Psoas muscle (tissue), 8 donors: ENCODE results near the gene PARP12. TPM values are rescaled to one million over a fixed set of nuclear protein-coding genes. Genes with fewer than 3 reads are reported as not detected.

Source experiments
- ATAC-seq, 4 donors: fragments of 200-7000 bp; cut with Tn5 transposase; one replicate each; pipeline ENCODE4 v1.9.1; 2020; ENCODE audit warnings: moderate library complexity in 3 of 4, mild to moderate bottlenecking in 2 of 4
- DNase-seq, 2 donors: peaks; one replicate each; pipeline ENCODE4 v3.0.0-alpha.2; 2020
- H3K27ac ChIP-seq: fragments of 200-600 bp; one replicate; pipeline ENCODE4 v1.8.0; 2022
- H3K27me3 ChIP-seq, 3 donors: fragments of 200-600 bp in 1 of 3; one replicate each; pipeline versions ENCODE4 v1.6.1 to v1.8.0; 2013 to 2022; ENCODE audit warnings: low read length in 2 of 3, mild to moderate bottlenecking in 2 of 3, moderate library complexity in 1 of 3; ENCODE audit not compliant: insufficient read depth in 3 of 3
- H3K36me3 ChIP-seq, 2 donors: fragments of 200-600 bp in 1 of 2; one replicate each; pipeline versions ENCODE4 v1.6.1 to v1.8.0; 2013 to 2022; ENCODE audit warnings: low read depth in 1 of 2, mild to moderate bottlenecking in 1 of 2, moderate library complexity in 1 of 2; ENCODE audit not compliant: insufficient read depth in 1 of 2
- H3K4me1 ChIP-seq: fragments of 200-600 bp; one replicate; pipeline ENCODE4 v1.8.0; 2022
- H3K4me3 ChIP-seq: fragments of 200-600 bp; one replicate; pipeline ENCODE4 v1.8.0; 2022; ENCODE audit warnings: mild to moderate bottlenecking
- H3K9me3 ChIP-seq: fragments of 200-600 bp; one replicate; pipeline ENCODE4 v1.8.0; 2022
- CTCF ChIP-seq: fragments of 200-600 bp; IDR thresholded peaks from one replicate; pipeline ENCODE4 v1.8.0; 2022; ENCODE audit warnings: antibody characterized with exemption
- WGBS, 3 donors: extraction: QIAGEN DNeasy Blood & Tissue Kit; methylation state at CpG; one replicate each; pipeline versions ENCODE4 v1.1.6 to v1.1.7; 2013; 5-methylcytosine and 5-hydroxymethylcytosine counted together
- intact Hi-C, 2 donors: fragments of 100-400 bp; cut with DNase I; formaldehyde crosslinking; loops; one replicate each; pipeline versions ENCODE4 v1.11.0 to v1.14.2; 2022
- polyA plus RNA-seq, 3 donors: library from polyadenylated mRNA; stranded (reverse); fragments of 200-250 nt; gene quantifications; one replicate each; pipeline ENCODE4 v1.2.3, GENCODE V29; 2013
- total RNA-seq, 4 donors: library from RNA; stranded (reverse); fragmentation: NEBNext Ultra II Directional in 2 of 4; extraction: Animal tissue kit (Norgen Biotek cat#: 25700) in 2 of 4; gene quantifications; one replicate each; pipeline versions ENCODE4 v1.2.1 to v1.2.4, GENCODE V29; 2021 to 2023
- donor health status: healthy with polysubstance abuse.
- donor health status: DM: no; HTN: no; CAD: no; lungs with moderate emphysema.
- donor health status: Bipolar disorder and iron deficiency.
- donor health status: healthy.
- donor health status: DM: yes; HTN: yes; CAD: no.
- donor health status: DM: no; HTN: no; CAD: no.
- donor health status: DM: no; HTN: no; CAD: no.
- donor health status: DM: yes; HTN: yes; CAD: no.

PARP12 gene
- total and polyA plus RNA-seq, 7 donors: 4.3 to 6.9 (median 5.2) TPM

GRCh38 chr7:139981511-139981895 lies 81.2 kb downstream of the PARP12 start:
- WGBS, 3 donors: 85 to 90% (median 86%) methylated on average over 5 of the region's 5 CpGs
- no peaks in the 10 kb centered on the region for H3K36me3 ChIP-seq
- TF ChIP-seq CTCF: no peak
- intact Hi-C loops: no loop called here
- no peak for DNase-seq
- no peak overlapping the region for H3K4me3 ChIP-seq
- H3K9me3 ChIP-seq: no peaks in the 10 kb centered on the region
- H3K27ac ChIP-seq: no peak overlapping the region
- peaks cover 0 to 2% (median 0%) of the 10 kb centered on the region in 3 donors for H3K27me3 ChIP-seq
- no peak for ATAC-seq
- no peaks in the 10 kb centered on the region for H3K4me1 ChIP-seq

GRCh38 chr7:139976838-139977656 lies 85.7 kb downstream of the PARP12 start:
- intact Hi-C loops: loop anchor here in 1 of 2 donors (5.0 kb wide), 1 partner anchor 45 kb away; no protein-coding TSS in a partner anchor
- no peak for DNase-seq
- H3K27me3 ChIP-seq: peaks cover 0 to 3% (median 0%) of the 10 kb centered on the region in 3 donors
- no peak for TF ChIP-seq CTCF
- H3K4me3 ChIP-seq: no peak overlapping the region
- H3K27ac ChIP-seq: no peak overlapping the region
- 79 to 81% (median 81%) methylated on average over 17 of the region's 17 CpGs for WGBS, 3 donors
- H3K36me3 ChIP-seq: no peaks in the 10 kb centered on the region
- H3K4me1 ChIP-seq: no peaks in the 10 kb centered on the region
- H3K9me3 ChIP-seq: no peaks in the 10 kb centered on the region
- no peak for ATAC-seq

- H3K4me1 ChIP-seq: no peaks in the 10 kb centered on the region
- no peaks in the 10 kb centered on the region for H3K9me3 ChIP-seq
- intact Hi-C loops: loop anchor here in 1 of 2 donors (5.0 kb wide), 1 partner anchor 44 kb away; no protein-coding TSS in a partner anchor
- H3K36me3 ChIP-seq: no peaks in the 10 kb centered on the region
- no peak for TF ChIP-seq CTCF
- no peak overlapping the region for H3K27ac ChIP-seq
- peaks cover 0 to 3% (median 0%) of the 10 kb centered on the region in 3 donors for H3K27me3 ChIP-seq
- H3K4me3 ChIP-seq: no peak overlapping the region
- 72 to 76% (median 76%) methylated on average over 11 of the region's 11 CpGs for WGBS, 3 donors
- DNase-seq (no peak), ATAC-seq (no peak)
These were observed 86.5 kb downstream of the PARP12 start for GRCh38 chr7:139976055-139976837.

GRCh38 chr7:139974179-139974811 lies 88.5 kb downstream of the PARP12 start:
- intact Hi-C loops: no loop called here
- WGBS, 3 donors: 88 to 91% (median 89%) methylated on average over 13 of the region's 13 CpGs
- no peaks in the 10 kb centered on the region for H3K36me3 ChIP-seq
- no peak overlapping the region for H3K4me3 ChIP-seq
- H3K9me3 ChIP-seq: no peaks in the 10 kb centered on the region
- no peaks in the 10 kb centered on the region for H3K4me1 ChIP-seq
- H3K27ac ChIP-seq: no peak overlapping the region
- H3K27me3 ChIP-seq: peaks cover 0 to 7% (median 0%) of the 10 kb centered on the region in 3 donors
- TF ChIP-seq CTCF: no peak
- ATAC-seq (no peak), DNase-seq (no peak)

Other genes with a start within 250 kb of the PARP12 start
- 1 to 10 TPM; 2.0 to 2.9 (median 2.7) TPM for gene TBXAS1, start 233.7 kb downstream of the PARP12 start, total RNA-seq
- 1 to 10 TPM in 2 of 3 donors, under 1 TPM in 1; 0.90 to 1.7 (median 1.1) TPM for gene TBXAS1, start 233.7 kb downstream of the PARP12 start, polyA plus RNA-seq
- 10 to 100 TPM; 27.4 to 59.4 (median 39.1) TPM for gene KDM7A, start 114.0 kb upstream of the PARP12 start, total RNA-seq
- 10 to 100 TPM in 2 of 3 donors, 1 to 10 TPM in 1; 5.5 to 23.3 (median 13.7) TPM for gene KDM7A, start 114.0 kb upstream of the PARP12 start, polyA plus RNA-seq